Posterior cingulate gyrus (tissue), 11 donors: ENCODE data around the gene SESN1.

Experiments
- DNase-seq, 10 donors: peaks; one replicate each; pipeline versions ENCODE4 v3.0.0 to v3.0.0-alpha.2; 2020 to 2021; ENCODE audit warnings: mixed read lengths in 3 of 10
- intact Hi-C: fragments of 100-400 bp; cut with DNase I; formaldehyde crosslinking; loops from one replicate; pipeline ENCODE4 v1.15.1; 2023

The SESN1 gene

GRCh38 chr6:109062767-109063352 is 31.8 kb downstream of the SESN1 start:
- no peak for DNase-seq
- intact Hi-C loops: no loop called here

- no peak for DNase-seq
- intact Hi-C loops: no loop called here
These were observed 32.4 kb downstream of the SESN1 start for GRCh38 chr6:109062216-109062615.

- intact Hi-C loops: no loop called here
- DNase-seq: no peak
These were observed 34.1 kb downstream of the SESN1 start for GRCh38 chr6:109060571-109060970.

- DNase-seq: no peak
- intact Hi-C loops: no loop called here
These were observed 35.0 kb downstream of the SESN1 start for GRCh38 chr6:109059571-109060021.

- intact Hi-C loops: no loop called here
These were observed 35.5 kb downstream of the SESN1 start for GRCh38 chr6:109059153-109059552.

GRCh38 chr6:109058620-109059019 is 36.0 kb downstream of the SESN1 start:
- intact Hi-C loops: no loop called here
- no peak for DNase-seq

More at GRCh38 chr6:109059153-109059552, 35.5 kb downstream of the SESN1 start:
- no peak for DNase-seq

- intact Hi-C loops: no loop called here
These were observed 38.0 kb downstream of the SESN1 start for GRCh38 chr6:109056661-109057060.

GRCh38 chr6:109055771-109056235 is 38.8 kb downstream of the SESN1 start:
- intact Hi-C loops: no loop called here
- no peak for DNase-seq

More at GRCh38 chr6:109056661-109057060, 38.0 kb downstream of the SESN1 start:
- DNase-seq: no peak

GRCh38 chr6:109053336-109053735 is 41.3 kb downstream of the SESN1 start:
- no peak for DNase-seq
- intact Hi-C loops: loop anchor here (5.0 kb wide), 1 partner anchor 41 kb away; no protein-coding TSS in a partner anchor

GRCh38 chr6:109052852-109053251 is 41.8 kb downstream of the SESN1 start:
- no peak for DNase-seq
- intact Hi-C loops: loop anchor here (5.0 kb wide), 1 partner anchor 41 kb away; no protein-coding TSS in a partner anchor

- DNase-seq: no peak
- intact Hi-C loops: loop anchor here (5.0 kb wide), 1 partner anchor 40 kb away; no protein-coding TSS in a partner anchor
These were observed 42.5 kb downstream of the SESN1 start for GRCh38 chr6:109052018-109052651.

- intact Hi-C loops: loop anchor here (5.0 kb wide), 1 partner anchor 39 kb away; no protein-coding TSS in a partner anchor
- no peak for DNase-seq
These were observed 43.2 kb downstream of the SESN1 start for GRCh38 chr6:109051301-109052017.

GRCh38 chr6:109050447-109051102 is 44.1 kb downstream of the SESN1 start:
- DNase-seq: no peak
- intact Hi-C loops: loop anchor here (5.0 kb wide), 1 partner anchor 38 kb away; no protein-coding TSS in a partner anchor

- peak in 5 of 10 donors; percentile 11 to 84 (median 27) for DNase-seq
- intact Hi-C loops: loop anchor here (5.0 kb wide), 1 partner anchor 38 kb away; no protein-coding TSS in a partner anchor
These were observed 44.6 kb downstream of the SESN1 start for GRCh38 chr6:109050012-109050411.

GRCh38 chr6:109048670-109049415 is 45.8 kb downstream of the SESN1 start:
- intact Hi-C loops: no loop called here
- DNase-seq: no peak

- DNase-seq: no peak
- intact Hi-C loops: no loop called here
These were observed 46.5 kb downstream of the SESN1 start for GRCh38 chr6:109048176-109048575.

GRCh38 chr6:109045493-109045892 is 49.2 kb downstream of the SESN1 start:
- DNase-seq: no peak
- intact Hi-C loops: no loop called here

- intact Hi-C loops: no loop called here
- no peak for DNase-seq
These were observed 54.9 kb downstream of the SESN1 start for GRCh38 chr6:109039795-109040194.

GRCh38 chr6:109038837-109039398 is 55.7 kb downstream of the SESN1 start:
- DNase-seq: no peak
- intact Hi-C loops: no loop called here
